ENCODE data around the gene SERPINB10.

The SERPINB10 gene

DNA sequence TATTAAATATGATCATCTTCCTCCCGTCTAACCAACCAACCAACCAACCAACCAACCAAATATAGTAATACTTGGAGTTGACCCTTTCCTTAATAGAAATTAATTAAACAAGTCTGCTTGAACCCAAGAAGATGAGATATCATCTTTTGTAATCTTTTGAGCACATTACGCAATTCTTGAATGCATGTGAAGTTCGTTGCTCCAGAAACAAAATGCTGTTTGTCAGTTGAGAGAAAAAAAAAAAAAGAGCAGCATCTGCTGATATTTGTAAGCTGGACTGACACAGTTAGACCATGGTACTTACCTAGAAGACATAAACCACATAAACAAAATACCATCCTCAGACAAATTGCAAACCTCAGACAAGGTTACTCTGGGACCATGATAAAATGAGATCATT, 29.4 kb upstream of the SERPINB10 start:
- Histone ChIP-seq H3K27ac (replicated peaks) (peak overlapping the region; percentile 81), H3K27me3 (ENCODE audit: insufficient read depth, poor library complexity, severe bottlenecking) (no peaks in the 10 kb centered on the region), H3K4me3 (replicated peaks; ENCODE audit: insufficient read depth, low read length) (no peak overlapping the region)
- TF ChIP-seq REST (IDR thresholded peaks at IDR 0.05; ENCODE audit: insufficient replicate concordance, low read depth) (no peak), CTCF (IDR thresholded peaks at IDR 0.05; ENCODE audit: insufficient read depth, low read length) (no peak)
- peak; percentile 62 to 92 for DNase-seq (ENCODE audit: low read depth in 1 of 2, low spot score in 1 of 2)

DNA sequence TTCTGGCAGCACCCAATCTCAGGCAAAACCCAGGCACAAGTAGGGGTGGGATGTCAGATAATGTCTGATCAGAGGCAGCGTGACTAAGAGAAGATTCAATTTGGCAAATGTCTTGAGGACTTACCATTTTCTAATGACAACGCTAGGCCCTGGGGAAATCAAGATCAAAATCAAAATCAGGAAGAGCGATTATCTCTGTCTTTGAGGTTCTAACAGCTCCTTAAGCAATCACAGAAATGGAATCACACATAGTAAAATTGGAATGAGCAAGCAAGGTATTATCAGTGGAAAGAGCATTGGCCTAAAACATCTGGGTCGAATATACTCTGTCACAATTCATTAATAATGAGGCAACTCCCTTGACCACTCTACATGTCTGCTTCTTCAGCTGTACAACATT, 28.8 kb upstream of the SERPINB10 start:
- Histone ChIP-seq H3K4me3 (replicated peaks; ENCODE audit: insufficient read depth, low read length) (no peak overlapping the region), H3K27ac (replicated peaks) (peak overlapping the region; percentile 81), H3K27me3 (ENCODE audit: insufficient read depth, poor library complexity, severe bottlenecking) (no peaks in the 10 kb centered on the region)
- no peak for DNase-seq (ENCODE audit: low read depth in 1 of 2, low spot score in 1 of 2)
- TF ChIP-seq SPI1 (IDR thresholded peaks at IDR 0.05; ENCODE audit: borderline replicate concordance, low read depth), result no peak
- no peak for TF ChIP-seq REST (IDR thresholded peaks at IDR 0.05; ENCODE audit: insufficient replicate concordance, low read depth)
- no peak for TF ChIP-seq POLR2AphosphoS5 (IDR thresholded peaks at IDR 0.05; ENCODE audit: low read depth)
- no peak for TF ChIP-seq CTCF (IDR thresholded peaks at IDR 0.05; ENCODE audit: insufficient read depth, low read length)

DNA sequence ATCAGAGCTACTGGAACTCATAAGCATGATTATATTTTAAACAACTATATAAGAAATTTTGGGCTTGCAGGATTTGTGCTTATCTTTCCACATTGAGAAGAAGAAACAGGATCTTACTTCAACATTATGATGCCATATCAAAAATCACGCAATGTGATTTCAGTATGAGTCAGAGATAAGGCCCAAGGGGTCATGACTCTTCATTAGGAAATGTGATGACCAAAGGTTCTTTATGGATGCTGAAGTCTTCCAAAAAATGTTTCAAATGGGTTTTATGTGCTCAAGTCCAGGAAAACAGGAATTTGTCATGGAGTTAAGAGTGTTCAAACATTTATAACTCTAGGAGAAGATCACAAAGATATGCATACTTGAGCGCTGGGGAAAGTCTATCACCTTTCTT, 28.0 kb upstream of the SERPINB10 start:
- peak in 1 of 2 experiments; percentile 58 for DNase-seq (ENCODE audit: low read depth in 1 of 2, low spot score in 1 of 2)
- Histone ChIP-seq H3K4me3 (replicated peaks; ENCODE audit: insufficient read depth, low read length) (no peak overlapping the region), H3K27ac (replicated peaks) (peak overlapping the region; percentile 81), H3K27me3 (ENCODE audit: insufficient read depth, poor library complexity, severe bottlenecking) (no peaks in the 10 kb centered on the region)
- TF ChIP-seq REST (IDR thresholded peaks at IDR 0.05; ENCODE audit: insufficient replicate concordance, low read depth), result no peak
- no peak for TF ChIP-seq CTCF (IDR thresholded peaks at IDR 0.05; ENCODE audit: insufficient read depth, low read length)
- TF ChIP-seq POLR2AphosphoS5 (IDR thresholded peaks at IDR 0.05; ENCODE audit: low read depth), result no peak
- TF ChIP-seq SPI1 (IDR thresholded peaks at IDR 0.05; ENCODE audit: borderline replicate concordance, low read depth), result no peak
- TF ChIP-seq GABPA (IDR thresholded peaks at IDR 0.05; ENCODE audit: low read depth), result no peak

Measured in HL-60 (cell line).